ENCODE results near the gene VSIG10L.

VSIG10L gene

GRCh38 chr19:51292971-51293370 is 49.0 kb downstream of the VSIG10L start:
- TF ChIP-seq CTCF (conservative IDR thresholded peaks at IDR 0.05; ENCODE audit: low read depth) = no peak
- POLR2A ChIA-PET (ENCODE audit: low non-redundant PET) = no interaction called here
- CTCF ChIA-PET = no interaction called here
- no peak overlapping the region for H3K27ac ChIP-seq
- DNase-seq (ENCODE audit: low spot score) = no peak

- CTCF ChIA-PET = no interaction called here
- no peak for TF ChIP-seq CTCF (conservative IDR thresholded peaks at IDR 0.05; ENCODE audit: low read depth)
- no peak overlapping the region for H3K27ac ChIP-seq
- no peak for DNase-seq (ENCODE audit: low spot score)
- POLR2A ChIA-PET (ENCODE audit: low non-redundant PET) = no interaction called here
Measured at GRCh38 chr19:51289635-51290034, 52.3 kb downstream of the VSIG10L start.

- H3K27ac ChIP-seq = no peak overlapping the region
- POLR2A ChIA-PET (ENCODE audit: low non-redundant PET) = no interaction called here
- no peak for TF ChIP-seq CTCF (conservative IDR thresholded peaks at IDR 0.05; ENCODE audit: low read depth)
- CTCF ChIA-PET = no interaction called here
- no peak for DNase-seq (ENCODE audit: low spot score)
Measured at GRCh38 chr19:51285682-51286081, 56.3 kb downstream of the VSIG10L start.

- no peak overlapping the region for H3K27ac ChIP-seq
- no peak for DNase-seq (ENCODE audit: low spot score)
- no peak for TF ChIP-seq CTCF (conservative IDR thresholded peaks at IDR 0.05; ENCODE audit: low read depth)
- POLR2A ChIA-PET (ENCODE audit: low non-redundant PET) = no interaction called here
- CTCF ChIA-PET = interaction anchor here (0.6 to 0.7 kb wide), 2 partner anchors 326 to 360 kb away, joined by 3 read pairs; no protein-coding TSS in a partner anchor
Measured at GRCh38 chr19:51282335-51282734, 59.6 kb downstream of the VSIG10L start.

Data from RWPE1 (cell line).